AG10803 (cell line): Measurements from ENCODE around the gene GRID1.
"Not testable (repeated sequence)": the region's sequence is repeated elsewhere in the genome, so short reads cannot be mapped to it uniquely, and the experiment has no call there.

Experiments used
- DNase-seq: peaks from one replicate; pipeline ENCODE4 v3.0.0; 2010; ENCODE audit warnings: low read depth
- H3K4me3 ChIP-seq: 2 replicates; pipeline ENCODE4 v1.5.1; 2011; ENCODE audit warnings: mild to moderate bottlenecking, low read length, control low read depth
- CTCF ChIP-seq: conservative IDR thresholded peaks from 2 replicates; pipeline ENCODE4 v1.5.1; 2011; ENCODE audit warnings: mild to moderate bottlenecking, low read length, control low read depth, inconsistent platforms

GRID1 gene

DNA sequence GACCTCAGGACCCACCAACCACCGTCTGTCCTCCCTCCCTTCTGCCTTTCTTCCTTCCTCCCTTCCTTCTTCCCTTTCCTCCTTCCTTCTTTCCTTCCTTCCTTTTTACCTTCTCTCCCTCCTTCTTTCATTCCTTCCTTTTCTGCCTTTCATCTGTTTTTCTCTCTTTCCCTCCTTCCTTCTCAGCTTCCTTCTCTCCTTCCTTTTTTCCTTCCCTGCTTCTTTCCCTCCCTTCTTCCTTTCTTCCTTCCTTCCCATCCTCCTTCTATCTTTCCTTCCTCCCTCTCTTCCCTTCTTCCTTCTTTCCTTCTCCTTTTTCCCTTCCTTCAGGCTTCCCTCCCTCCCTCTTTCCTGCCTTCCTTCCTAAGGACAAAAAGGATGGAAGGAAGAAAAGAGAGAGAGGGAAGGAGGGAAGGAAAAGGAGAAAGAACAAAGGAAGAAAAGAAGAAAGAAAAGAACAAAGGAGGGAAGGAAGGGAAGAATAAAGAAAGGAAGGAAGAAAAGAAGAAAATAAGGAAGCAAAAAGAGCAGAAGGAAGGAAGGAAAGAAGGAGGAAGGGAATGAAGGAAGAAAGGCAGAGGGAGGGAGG, 405.0 kb downstream of the GRID1 start:
- no peak overlapping the region for H3K4me3 ChIP-seq
- TF ChIP-seq CTCF = no peak
- no peak for DNase-seq

DNA sequence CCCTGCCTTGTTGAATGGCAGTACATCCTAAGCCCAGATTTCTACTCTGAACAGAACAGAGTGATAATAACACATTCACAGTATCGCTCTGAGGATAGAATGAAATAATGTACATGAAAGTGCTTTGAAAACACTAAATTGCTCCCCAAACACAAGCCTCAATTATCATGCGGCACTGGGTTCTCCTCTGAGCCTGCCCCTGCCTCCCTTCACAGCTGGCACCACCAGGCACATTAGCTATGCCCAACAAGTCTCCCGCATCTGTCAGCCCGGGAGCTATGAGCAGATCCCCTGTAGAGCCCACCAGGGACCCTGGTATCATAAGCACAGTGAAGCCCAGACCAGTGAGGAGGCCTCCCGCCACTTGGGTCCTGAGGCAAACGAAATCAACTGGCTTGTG, 405.5 kb downstream of the GRID1 start:
- DNase-seq = no peak
- H3K4me3 ChIP-seq = no peak overlapping the region
- TF ChIP-seq CTCF = no peak

GRCh38 chr10:85959239-85959638, 407.4 kb downstream of the GRID1 start:
- no peak for DNase-seq

DNA sequence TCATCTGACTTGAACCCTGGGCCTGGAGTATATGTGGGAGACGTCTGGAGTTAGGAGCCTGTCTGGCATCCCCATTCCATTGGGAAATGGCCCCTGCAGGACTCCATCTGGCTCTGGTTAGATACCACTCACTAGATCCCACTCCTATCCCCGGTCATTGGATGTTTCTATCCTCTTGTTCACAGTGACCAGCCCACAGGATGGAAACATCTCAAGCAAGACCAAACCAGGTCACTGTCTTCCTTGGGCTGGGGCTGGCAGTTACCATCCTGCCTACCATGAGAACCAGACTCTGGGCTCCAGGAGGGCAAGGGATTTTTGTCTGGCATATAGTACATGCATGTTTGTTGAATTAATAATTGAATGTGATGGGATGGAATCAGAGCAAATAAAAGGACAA, 415.7 kb downstream of the GRID1 start:
- DNase-seq = no peak
- no peak overlapping the region for H3K4me3 ChIP-seq
- no peak for TF ChIP-seq CTCF

More at GRCh38 chr10:85959239-85959638, 407.4 kb downstream of the GRID1 start:
- no peak overlapping the region for H3K4me3 ChIP-seq
- TF ChIP-seq CTCF = no peak

DNA sequence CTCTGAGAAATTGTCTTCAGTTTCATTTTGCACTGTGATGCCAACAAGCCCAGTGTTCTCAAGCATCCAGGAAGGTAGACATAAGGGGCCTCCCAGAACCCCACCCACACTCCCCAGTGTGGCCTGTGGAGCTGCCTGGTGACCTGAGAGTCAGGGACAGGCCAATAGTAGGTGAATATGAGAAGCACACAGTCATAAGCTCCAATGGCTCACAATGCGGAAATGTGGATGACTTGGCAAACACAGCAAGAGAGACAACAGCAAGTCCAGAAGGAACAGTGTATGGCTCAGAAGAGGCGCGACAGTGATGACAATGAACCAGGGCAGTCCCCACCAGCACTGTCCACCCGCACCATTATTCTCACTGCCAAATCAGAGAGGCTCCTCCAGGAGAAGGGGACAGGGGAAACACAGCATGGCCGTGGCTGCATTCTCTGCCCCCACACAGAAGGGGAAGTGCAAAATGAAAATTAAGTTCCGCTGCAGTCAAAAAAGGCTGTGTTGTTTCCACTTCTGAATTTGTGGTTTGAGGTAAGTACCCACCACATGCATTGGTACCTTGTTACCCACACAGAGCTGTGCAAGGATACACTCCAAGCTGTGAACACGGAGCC, 419.8 kb downstream of the GRID1 start:
- no peak for DNase-seq
- TF ChIP-seq CTCF = no peak
- H3K4me3 ChIP-seq = no peak overlapping the region

DNA sequence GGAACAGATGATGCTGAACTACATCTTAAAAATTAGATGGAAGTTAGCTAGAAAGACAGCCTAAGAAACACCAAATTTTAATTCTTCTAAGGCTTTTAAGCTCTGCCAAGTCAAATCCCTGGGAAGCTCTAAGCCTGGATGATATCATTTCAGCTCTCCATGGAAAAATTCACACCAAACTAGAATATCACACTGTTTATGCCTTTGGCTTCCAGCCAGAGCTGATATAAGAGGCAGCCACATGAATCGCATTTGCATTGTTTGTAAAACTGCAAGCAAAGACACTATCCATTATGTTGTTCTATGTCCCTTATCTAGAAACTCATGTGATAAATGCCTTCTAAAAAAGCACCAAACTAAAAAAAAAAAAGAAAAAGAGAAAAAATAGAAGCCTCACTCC, 430.4 kb downstream of the GRID1 start:
- H3K4me3 ChIP-seq = no peak overlapping the region
- no peak for TF ChIP-seq CTCF

DNA sequence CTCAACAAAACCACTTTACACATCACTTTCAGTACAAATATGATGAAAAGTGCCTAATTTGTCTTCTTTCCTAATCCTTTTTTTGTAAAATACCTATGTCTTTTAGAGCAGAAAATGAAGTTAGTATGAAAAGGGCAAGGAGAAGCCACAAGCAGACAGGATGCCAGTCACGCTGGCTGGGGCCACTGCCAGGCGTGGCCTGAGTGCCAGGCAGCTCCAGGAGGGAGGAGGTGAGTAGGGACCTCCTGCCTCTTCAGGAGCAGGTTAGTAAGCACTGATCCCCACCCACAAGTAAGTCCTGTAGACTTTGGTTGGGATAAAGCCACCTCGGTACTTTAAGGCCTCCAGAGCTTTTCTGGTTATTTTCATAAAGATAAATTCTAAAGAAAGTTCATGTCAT, 432.0 kb downstream of the GRID1 start:
- H3K4me3 ChIP-seq = no peak overlapping the region
- no peak for TF ChIP-seq CTCF
- DNase-seq = no peak

More for the DNA sequence above, 430.4 kb downstream of the GRID1 start:
- no peak for DNase-seq

GRCh38 chr10:85929993-85930392, 436.6 kb downstream of the GRID1 start:
- DNase-seq = not testable (repeated sequence)

More at GRCh38 chr10:85929993-85930392, 436.6 kb downstream of the GRID1 start:
- H3K4me3 ChIP-seq = not testable (repeated sequence)
